Astrocyte of the cerebellum (primary cell): Measurements from ENCODE around the gene AUNIP.

Source experiments
- DNase-seq: peaks from one replicate; pipeline ENCODE4 v3.0.0-alpha.2; 2011; ENCODE audit warnings: low read depth
- H3K4me3 ChIP-seq: 2 replicates; pipeline ENCODE4 v1.5.1; 2011; ENCODE audit warnings: mild to moderate bottlenecking, low read depth, low read length, moderate library complexity
- CTCF ChIP-seq: IDR thresholded peaks from 2 replicates; pipeline ENCODE4 v1.5.1; 2012; ENCODE audit warnings: low read length, low read depth, moderate library complexity, mild to moderate bottlenecking; ENCODE audit errors: missing control alignments
- in situ Hi-C: cut with HindIII; loops from 2 replicates; pipeline ENCODE4 v1.10.0; 2017; ENCODE audit warnings: low sequenced_read_pairs

The AUNIP gene

GRCh38 chr1:25879675-25880074 lies 20.4 kb upstream of the AUNIP start:
- in situ Hi-C loops = no loop called here
- H3K4me3 ChIP-seq = no peak overlapping the region
- no peak for DNase-seq
- no peak for TF ChIP-seq CTCF

- DNase-seq = no peak
- in situ Hi-C loops = no loop called here
- TF ChIP-seq CTCF = no peak
- H3K4me3 ChIP-seq = no peak overlapping the region
Measured at GRCh38 chr1:25878690-25879089, 19.4 kb upstream of the AUNIP start.

- no peak overlapping the region for H3K4me3 ChIP-seq
- in situ Hi-C loops = no loop called here
- TF ChIP-seq CTCF = no peak
- no peak for DNase-seq
Measured at GRCh38 chr1:25877155-25877554, 17.9 kb upstream of the AUNIP start.

GRCh38 chr1:25876693-25877077 lies 17.4 kb upstream of the AUNIP start:
- in situ Hi-C loops = no loop called here
- TF ChIP-seq CTCF = no peak
- DNase-seq = no peak
- no peak overlapping the region for H3K4me3 ChIP-seq

GRCh38 chr1:25875856-25876692 lies 16.8 kb upstream of the AUNIP start:
- DNase-seq = no peak
- no peak for TF ChIP-seq CTCF
- H3K4me3 ChIP-seq = peak overlapping the region; percentile 53
- in situ Hi-C loops = no loop called here

GRCh38 chr1:25875154-25875855 lies 16.0 kb upstream of the AUNIP start, which contains the start of gene PAQR7:
Gene PAQR7, minus strand, starts transcription at chr1:25875708. Its CDS starts 11,869 bp downstream, at chr1:25863839.
- in situ Hi-C loops = no loop called here
- no peak for DNase-seq
- peak; percentile 1 for TF ChIP-seq CTCF
- peak within 1 kb of the TSS; percentile 53 for H3K4me3 ChIP-seq
